Stimulated activated CD4-positive, alpha-beta T cell treated with anti-CD3 and anti-CD28 coated beads, Interleukin-4, amount 100 ng/mL, for 1 hour (primary cell): ENCODE results near the gene GSS.

Source experiments
- DNase-seq: peaks from one replicate; pipeline ENCODE4 v3.0.0-alpha.2; 2020

The GSS gene

GRCh38 chr20:34992751-34993417, 37.3 kb upstream of the GSS start:
- DNase-seq: no peak

DNA sequence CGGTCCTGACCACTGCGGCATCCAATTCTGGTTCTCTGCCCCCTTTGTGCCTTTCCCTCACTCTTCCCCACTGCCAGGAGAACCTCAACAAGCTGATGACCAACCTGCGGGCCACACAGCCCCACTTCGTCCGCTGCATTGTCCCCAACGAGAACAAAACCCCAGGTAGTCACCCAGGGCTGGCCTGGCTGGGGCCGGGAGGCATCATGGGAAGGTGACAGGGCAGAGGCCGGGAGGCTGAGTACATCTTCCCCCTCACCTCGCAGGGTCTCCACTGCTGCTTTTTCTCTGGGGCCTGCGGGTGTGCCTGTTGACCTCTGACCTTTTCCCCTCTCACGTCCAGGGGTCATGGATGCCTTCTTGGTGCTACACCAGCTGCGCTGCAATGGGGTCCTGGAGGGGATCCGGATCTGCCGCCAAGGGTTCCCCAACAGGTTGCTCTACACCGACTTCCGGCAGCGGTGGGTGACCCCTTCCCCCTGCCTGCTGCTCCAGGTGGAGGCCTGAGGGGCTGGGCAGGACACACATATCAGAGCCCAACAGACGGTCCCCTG, 35.1 kb upstream of the GSS start:
- DNase-seq: no peak

- DNase-seq: no peak
These were observed 34.6 kb upstream of the GSS start for GRCh38 chr20:34990231-34990630.

DNA sequence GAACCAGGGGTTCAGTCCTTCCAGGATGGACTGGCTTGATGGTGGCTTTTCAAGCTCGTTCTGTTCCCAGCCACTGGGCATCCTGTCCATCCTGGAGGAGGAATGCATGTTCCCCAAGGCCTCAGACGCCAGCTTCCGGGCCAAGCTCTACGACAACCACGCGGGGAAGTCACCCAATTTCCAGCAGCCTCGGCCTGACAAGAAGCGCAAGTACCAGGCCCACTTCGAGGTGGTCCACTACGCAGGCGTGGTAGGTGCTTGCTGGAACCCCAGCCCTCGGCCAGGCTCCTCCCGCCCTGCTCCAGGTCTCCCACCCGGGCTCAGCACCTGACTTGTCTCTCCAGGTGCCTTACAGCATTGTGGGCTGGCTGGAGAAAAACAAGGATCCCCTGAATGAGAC, 34.1 kb upstream of the GSS start:
- DNase-seq: no peak

DNA sequence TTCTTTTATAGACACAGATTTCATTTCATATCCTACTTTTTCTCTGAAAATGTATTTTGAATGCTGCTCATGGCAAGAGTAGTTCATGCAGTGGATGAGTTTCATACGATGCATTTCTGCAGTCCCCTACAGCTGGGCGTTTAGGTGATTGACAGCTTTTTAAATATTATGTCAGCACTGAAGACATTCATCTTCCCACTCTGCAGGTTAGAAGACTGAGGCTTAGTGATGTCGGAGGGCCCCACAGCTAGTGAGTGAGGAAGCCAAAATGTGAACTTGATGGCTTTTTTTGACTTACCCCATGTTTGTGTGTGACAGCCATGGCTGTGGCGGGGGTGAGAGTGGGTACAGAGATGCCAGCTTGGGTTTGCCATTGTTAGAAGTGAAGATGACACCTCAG, 33.5 kb upstream of the GSS start:
- no peak for DNase-seq

DNA sequence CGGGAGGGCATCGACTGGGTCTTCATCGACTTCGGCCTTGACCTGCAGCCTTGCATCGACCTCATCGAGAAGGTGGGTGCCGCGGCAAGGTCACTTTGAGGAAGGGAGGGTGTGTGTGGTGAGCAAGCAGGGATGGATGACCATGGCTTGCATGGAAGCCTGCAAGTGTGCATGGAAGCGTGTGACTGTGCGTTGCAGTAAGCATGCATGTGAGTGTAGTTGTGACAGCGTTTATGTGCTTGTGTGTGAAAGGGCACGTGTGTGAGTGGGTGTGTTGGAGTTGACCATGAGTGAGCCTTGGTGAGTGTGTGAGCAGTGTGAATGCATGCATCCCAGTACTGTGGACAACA, 32.6 kb upstream of the GSS start:
- no peak for DNase-seq

DNA sequence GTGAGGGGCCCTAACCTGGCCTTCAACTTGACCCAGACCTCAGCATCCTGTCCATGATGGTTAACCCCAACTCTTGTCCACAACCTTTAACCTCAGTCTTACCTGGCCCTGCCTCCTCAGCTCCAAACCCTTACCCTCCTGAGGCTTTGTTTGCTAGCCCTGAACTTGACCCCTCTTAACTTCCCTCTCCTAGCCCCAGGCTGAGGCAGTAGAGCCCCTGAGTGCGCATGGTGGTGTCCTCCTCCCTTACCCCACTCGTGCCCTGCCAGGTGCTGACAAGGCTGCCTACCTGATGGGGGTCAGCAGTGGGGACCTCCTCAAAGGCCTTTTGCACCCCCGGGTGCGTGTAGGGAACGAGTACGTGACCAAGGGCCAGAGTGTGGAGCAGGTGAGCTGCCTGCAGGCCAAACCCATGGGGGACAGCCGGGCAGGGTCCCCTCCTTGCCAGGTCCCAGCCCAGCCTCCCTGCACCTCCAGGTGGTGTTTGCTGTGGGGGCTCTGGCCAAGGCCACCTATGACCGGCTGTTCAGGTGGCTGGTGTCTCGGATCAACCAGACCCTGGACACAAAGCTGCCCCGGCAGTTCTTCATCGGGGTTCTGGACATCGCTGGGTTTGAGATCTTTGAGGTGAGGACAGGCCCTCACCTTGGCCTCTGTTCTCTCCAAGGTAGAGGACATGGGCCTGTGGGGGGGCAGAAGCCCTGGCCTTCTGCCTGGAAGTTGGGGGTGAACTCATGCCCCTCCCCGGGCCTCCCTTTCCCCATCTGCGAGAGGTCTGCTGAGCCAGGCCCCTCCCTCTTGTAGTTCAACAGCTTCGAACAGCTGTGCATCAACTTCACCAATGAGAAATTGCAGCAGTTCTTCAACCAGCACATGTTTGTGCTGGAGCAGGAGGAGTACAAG, 31.9 kb upstream of the GSS start:
- no peak for DNase-seq

GRCh38 chr20:34986311-34987287, 31.0 kb upstream of the GSS start:
- DNase-seq: no peak

- no peak for DNase-seq
These were observed 30.1 kb upstream of the GSS start for GRCh38 chr20:34985461-34986310.

DNA sequence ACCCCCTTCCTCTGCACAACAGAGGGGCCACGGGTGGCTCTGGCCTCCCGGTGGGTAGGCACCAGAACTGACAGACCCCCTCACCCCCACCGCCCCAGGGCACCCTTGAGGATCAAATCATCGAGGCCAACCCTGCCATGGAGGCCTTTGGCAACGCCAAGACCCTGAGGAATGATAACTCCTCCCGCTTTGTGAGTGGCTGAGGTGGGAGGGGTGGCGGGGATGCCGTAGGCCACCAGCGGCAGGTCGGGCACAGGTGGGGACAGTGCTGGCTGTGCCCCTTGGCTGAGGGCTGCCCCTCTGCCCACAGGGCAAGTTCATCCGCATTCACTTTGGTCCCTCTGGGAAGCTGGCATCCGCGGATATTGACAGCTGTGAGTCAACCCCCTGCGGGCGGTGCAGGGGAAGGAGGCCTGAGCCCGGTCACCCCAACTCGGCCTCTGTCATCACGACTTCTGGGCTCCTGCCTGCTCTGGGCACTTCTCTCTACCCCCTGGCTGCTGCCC, 29.2 kb upstream of the GSS start:
- DNase-seq: no peak

- DNase-seq: no peak
These were observed 28.6 kb upstream of the GSS start for GRCh38 chr20:34983995-34984735.

DNA sequence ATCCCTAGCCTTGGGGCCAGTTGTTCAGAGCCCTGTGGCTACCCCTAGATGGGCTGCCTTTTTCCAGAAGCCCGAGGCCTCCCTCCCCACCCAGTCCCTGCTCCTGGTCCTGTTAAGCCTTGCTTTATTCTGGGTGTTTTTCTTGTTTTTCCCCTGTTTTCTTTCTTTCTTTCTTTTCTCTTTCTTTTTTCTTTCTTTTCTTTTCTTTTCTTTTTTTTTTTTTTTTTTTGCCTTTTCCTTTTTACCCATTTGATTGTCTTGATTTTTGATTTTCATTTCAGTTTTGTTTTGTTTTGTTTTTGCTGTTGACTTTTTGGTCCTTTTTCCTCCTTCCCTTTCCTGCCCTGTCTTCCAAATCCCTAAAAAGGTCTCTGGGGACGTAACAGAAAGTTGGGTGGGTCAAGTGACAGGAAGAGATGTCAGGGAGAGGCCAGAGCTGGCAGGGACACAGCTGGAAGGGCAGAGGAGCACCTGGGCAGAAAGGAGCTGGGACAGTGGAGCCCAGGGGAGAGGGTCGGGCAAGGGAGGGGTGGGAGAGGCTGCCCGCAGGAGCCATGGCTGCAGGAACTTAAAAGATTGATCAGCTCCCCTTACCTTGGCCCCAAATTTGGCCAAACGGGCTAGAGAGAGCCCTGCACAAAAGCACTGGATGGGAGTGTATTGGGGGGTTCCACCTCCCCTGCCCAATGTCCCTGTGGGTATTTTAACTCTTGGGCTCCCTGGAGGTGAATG, 27.6 kb upstream of the GSS start:
- DNase-seq: no peak

DNA sequence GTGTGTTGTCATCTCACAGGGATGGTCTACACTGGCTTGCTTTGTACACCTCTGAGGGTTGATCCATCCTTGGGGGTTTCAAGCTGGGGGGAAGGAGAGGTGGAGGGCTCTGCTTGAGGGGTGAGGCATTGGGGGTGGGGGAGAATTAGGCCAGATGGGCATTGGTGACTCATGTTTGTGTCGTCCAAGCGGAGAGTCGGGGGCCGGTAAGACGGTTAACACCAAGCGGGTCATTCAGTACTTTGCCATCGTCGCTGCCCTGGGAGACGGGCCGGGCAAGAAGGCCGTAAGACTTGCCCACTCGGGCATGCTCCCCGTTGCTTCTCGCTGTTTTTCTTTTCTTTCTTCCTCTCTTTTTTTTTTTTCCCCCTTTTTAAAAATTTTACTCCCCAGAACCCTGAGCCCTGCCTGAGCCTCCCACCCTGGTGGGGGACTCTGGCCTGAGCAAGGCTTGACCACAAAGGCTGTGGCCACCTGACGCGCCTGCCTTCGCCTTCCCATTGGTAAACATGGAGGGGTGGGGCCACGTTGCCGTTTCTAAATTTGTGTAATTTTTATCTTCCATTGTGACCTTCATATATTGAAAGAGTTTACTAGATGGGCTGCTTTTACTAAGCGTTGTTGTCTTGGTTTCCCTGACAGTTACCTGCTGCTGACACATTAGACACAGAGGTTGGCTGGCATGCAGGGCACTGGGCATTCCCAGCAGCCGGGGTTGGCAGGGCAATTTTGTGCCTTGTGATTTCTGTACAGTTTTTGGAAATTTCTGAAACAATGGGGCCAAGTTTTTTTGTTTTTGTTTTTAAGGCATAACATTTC, 26.9 kb upstream of the GSS start:
- DNase-seq: no peak

GRCh38 chr20:34980543-34981233, 25.1 kb upstream of the GSS start:
- no peak for DNase-seq

DNA sequence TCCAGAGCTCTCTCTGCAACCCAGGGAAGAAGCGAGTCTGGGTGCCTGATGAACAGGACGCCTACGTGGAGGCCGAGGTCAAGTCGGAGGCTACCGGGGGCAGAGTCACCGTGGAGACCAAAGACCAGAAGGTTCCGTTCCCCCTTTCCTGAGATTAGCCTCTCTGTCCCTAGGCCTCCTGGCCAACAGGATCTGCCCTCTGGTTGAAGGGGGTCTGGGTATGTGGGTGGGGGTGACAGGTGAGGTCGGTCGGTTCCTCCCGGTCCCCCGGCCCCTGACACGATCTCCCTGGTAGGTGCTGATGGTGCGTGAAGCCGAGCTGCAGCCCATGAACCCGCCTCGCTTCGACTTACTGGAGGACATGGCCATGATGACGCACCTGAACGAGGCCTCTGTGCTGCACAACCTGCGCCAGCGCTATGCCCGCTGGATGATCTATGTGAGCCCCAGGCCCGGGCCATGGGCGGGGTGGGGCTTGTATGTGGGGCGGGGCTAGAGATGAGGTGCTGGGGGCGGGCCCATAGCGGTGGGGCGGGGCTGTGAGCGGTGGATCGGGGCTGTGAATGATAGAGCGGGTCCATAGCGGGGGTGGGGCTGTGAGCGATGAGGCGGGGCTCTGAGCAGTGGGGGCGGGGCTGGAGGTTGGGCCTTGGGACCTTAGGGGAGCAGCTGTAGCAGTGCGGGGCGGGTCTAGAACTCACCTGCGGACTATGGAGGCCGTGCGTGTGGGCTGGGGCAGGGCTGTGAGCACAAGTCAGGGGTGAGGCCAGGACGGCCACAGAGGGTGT, 24.0 kb upstream of the GSS start:
- DNase-seq: no peak

DNA sequence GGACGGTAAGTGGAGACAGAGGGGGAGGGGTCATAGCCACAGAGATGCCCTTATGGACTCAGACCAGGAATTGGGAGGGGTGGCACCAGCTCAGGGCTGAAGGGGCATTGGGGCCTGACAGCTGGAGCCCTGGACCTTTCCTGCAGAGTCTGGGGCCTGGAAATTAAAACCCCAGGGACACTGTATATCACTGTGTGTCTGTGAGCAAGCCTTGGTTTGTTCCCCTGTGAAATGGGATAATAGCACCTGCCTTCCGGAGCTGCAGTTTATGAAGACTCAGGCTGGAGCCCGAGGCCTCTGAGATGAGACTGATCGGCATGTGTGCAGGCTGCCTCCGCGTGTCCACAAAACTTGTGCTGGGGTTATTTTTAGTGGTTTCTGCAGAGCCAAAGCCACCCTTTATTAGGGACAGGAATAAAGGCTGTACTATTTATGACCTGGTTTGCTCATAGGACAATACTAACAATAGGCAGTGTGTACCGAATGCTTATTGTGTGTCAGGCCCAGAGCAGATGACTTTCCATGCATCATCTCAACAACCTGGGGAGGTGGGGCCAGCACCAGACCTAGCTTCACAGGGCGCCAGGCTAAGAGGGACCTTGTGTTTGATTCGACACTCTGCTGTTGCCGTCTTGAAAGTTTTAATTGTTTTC, 22.6 kb upstream of the GSS start:
- no peak for DNase-seq

DNA sequence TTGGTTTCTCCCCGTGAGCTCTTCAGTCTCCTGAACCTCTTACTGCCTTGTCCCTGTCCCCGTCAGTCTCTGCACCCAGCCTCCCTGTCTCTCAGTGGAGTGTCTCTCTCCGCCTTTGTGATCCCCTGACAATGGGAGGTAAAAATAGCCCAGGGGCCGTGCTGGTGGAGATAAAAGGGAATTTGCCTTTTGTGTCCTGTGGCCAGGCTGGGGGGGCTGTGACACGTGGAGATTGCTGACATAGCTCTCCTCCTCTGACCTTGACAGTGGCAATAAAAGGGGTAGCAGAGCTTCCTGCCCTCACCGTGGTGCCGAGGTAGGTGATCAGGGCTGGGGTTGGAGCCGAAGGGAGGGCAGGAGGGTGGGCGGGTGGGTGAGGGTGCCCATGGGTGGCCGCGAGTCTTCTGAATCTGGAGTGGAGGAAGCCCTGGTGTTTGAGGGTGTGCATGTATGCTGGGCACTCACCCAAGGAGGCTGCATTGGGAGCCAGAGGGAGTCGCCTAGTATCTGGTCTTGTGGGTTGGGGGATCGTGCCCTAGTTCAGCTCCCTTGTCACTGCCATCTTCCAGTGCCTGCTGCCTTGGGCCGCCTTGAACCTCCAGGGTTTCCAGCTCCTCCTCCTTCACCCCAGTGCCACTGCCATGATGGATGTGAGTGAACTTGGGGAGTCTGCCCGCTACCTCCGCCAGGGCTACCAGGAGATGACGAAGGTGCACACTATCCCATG, 21.9 kb upstream of the GSS start:
- DNase-seq: no peak
